Chondrocyte (in vitro differentiated cells): ENCODE data around the gene C12orf57. TPM values are rescaled to one million over a fixed set of nuclear protein-coding genes. Genes with fewer than 3 reads are reported as not detected.

Experiments used
- DNase-seq: peaks from one replicate; pipeline ENCODE4 v3.0.0; 2021; ENCODE audit warnings: mixed read lengths, low spot score
- H3K27ac Mint-ChIP-seq: one replicate; pipeline ENCODE4 v1.8.0; 2021; ENCODE audit warnings: mild to moderate bottlenecking, moderate library complexity, mixed read lengths; ENCODE audit not compliant: unreplicated experiment
- H3K27me3 Mint-ChIP-seq: 2 replicates; pipeline ENCODE4 v1.8.0; 2021; ENCODE audit warnings: low read depth, mixed read lengths
- H3K36me3 Mint-ChIP-seq: 2 replicates; pipeline ENCODE4 v1.8.0; 2021; ENCODE audit warnings: low read depth, mixed read lengths
- H3K4me1 Mint-ChIP-seq: 2 replicates; pipeline ENCODE4 v1.8.0; 2021; ENCODE audit warnings: low read depth, mild to moderate bottlenecking, mixed read lengths
- H3K4me3 Mint-ChIP-seq: one replicate; pipeline ENCODE4 v1.8.0; 2021; ENCODE audit warnings: mild to moderate bottlenecking, moderate library complexity, mixed read lengths; ENCODE audit not compliant: unreplicated experiment
- H3K9me3 Mint-ChIP-seq: 2 replicates; pipeline ENCODE4 v1.8.0; 2021; ENCODE audit warnings: low read depth, mixed read lengths
- total RNA-seq: library from RNA; stranded (reverse); gene quantifications from 3 replicates; pipeline ENCODE4 v1.2.1, GENCODE V29; 2021
- TF ChIP-seq, protein P1 (sequence below): fragments of 200-600 bp; sonication (generic); IDR thresholded peaks from 2 replicates; pipeline ENCODE4 v1.5.0; 2021; ENCODE audit warnings: antibody characterized with exemption, mild to moderate bottlenecking, moderate library complexity

Gene C12orf57
- total RNA-seq, 1 donor from 2014 or later = 233 TPM

DNA sequence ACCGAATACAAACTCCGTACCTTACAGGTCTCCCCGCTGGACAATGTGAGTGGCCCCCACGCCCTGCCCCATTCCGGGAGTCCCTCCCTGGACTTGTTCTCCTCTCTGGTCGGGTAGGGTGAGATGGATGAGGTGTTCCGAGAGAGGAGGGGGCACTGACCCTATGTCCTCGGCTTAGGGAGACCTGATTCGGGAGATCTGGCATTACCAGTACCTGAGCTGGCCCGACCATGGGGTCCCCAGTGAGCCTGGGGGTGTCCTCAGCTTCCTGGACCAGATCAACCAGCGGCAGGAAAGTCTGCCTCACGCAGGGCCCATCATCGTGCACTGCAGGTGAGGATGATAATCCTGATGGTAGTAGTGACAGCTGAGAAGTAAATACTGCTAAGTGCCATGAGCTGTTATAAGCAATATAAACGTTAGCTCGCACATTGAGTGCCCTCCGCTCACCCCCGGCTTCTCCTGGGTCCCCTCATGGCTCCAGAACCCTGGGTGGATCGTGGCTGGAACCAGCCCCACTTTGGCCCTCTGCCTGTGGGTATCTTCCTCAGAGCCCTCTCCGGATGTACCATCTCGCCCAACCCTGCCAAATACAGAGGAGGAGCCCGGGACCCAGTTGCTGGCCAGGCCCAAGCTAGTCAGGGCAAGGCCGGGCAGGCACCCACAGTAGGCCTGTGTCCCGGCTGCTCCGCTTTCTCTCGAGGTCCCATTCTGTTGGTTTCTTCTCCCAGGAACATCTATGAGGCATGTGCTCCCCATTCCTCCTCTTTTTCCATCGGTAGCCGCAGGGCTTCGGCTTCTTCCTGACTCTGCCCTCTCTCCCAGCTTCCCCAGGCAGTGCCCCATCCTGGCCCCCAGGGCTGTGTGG is 14.2 kb downstream of the C12orf57 start:
- peaks cover 27% of the 10 kb centered on the region for H3K4me1 Mint-ChIP-seq
- H3K27me3 Mint-ChIP-seq = no peaks in the 10 kb centered on the region
- DNase-seq = no peak
- no peak overlapping the region for H3K4me3 Mint-ChIP-seq
- no peaks in the 10 kb centered on the region for H3K9me3 Mint-ChIP-seq
- no peak overlapping the region for H3K27ac Mint-ChIP-seq
- TF ChIP-seq, protein P1, sequence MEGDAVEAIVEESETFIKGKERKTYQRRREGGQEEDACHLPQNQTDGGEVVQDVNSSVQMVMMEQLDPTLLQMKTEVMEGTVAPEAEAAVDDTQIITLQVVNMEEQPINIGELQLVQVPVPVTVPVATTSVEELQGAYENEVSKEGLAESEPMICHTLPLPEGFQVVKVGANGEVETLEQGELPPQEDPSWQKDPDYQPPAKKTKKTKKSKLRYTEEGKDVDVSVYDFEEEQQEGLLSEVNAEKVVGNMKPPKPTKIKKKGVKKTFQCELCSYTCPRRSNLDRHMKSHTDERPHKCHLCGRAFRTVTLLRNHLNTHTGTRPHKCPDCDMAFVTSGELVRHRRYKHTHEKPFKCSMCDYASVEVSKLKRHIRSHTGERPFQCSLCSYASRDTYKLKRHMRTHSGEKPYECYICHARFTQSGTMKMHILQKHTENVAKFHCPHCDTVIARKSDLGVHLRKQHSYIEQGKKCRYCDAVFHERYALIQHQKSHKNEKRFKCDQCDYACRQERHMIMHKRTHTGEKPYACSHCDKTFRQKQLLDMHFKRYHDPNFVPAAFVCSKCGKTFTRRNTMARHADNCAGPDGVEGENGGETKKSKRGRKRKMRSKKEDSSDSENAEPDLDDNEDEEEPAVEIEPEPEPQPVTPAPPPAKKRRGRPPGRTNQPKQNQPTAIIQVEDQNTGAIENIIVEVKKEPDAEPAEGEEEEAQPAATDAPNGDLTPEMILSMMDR = no peak
- no peaks in the 10 kb centered on the region for H3K36me3 Mint-ChIP-seq

DNA sequence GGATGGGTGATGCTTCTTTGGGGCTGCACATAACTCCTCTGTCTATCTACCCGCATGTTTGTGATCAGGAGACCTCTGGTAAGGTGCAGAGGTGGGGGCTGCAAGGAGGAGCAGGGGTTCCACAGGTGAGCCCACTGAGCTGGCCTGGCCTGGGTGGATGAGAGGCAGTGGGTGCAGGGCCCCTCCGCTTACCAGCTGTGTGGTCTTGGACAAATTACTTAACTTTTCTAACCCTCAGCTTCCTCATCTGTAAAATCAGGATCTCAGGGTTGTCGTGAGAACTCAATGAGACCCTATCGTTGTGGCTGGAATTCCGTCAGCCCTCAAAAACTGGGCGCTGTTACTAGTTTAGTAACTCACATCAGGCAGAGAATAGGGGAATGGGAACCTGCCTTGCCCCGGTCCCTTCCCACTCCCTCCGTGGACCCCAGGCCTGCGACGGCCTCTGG is 14.8 kb downstream of the C12orf57 start:
- Mint-ChIP-seq H3K36me3 (no peaks in the 10 kb centered on the region), H3K4me1 (peaks cover 21% of the 10 kb centered on the region), H3K27ac (no peak overlapping the region), H3K27me3 (no peaks in the 10 kb centered on the region), H3K4me3 (no peak overlapping the region), H3K9me3 (no peaks in the 10 kb centered on the region)
- TF ChIP-seq, protein P1 = no peak
- DNase-seq = no peak

DNA sequence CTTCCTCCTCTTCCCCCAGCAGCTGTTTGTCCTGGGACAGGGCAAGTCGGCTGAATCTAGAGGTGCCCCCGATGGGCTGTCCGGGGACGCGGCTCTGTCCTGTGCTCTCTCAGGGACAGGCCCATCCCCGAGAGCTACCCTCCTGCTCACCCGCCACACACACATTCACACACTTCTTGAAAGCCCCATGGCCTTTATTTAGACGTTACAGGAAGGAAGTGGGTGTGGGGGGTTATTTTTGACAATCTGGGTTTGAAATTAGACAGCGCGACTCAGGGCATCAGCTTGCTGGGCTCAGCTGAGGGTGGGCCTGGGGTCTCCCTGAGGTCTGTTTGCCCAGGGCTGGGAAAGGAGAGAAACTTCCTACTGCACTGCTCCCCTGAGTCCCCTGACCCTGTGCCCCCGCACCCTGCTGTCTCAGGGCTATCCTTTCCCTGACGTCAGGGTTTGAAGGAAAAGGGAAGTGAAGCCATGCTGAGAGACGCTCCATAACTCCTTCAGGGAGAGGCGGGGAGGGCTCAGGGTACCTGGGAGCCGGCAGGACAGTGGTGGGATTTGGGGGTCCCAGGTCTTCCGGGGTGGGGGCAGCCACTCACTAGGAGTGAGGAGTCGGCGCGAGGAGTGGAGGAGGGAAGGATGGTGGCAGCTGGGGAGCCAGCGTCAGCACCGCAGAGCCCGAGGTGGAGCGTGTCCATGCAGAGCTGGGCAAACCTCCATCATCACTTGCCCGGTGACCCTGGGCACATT is 15.4 kb downstream of the C12orf57 start:
- no peak overlapping the region for H3K27ac Mint-ChIP-seq
- TF ChIP-seq, protein P1 = no peak
- H3K4me3 Mint-ChIP-seq = no peak overlapping the region
- DNase-seq = no peak
- no peaks in the 10 kb centered on the region for H3K36me3 Mint-ChIP-seq
- no peaks in the 10 kb centered on the region for H3K9me3 Mint-ChIP-seq
- no peaks in the 10 kb centered on the region for H3K27me3 Mint-ChIP-seq
- H3K4me1 Mint-ChIP-seq = peaks cover 15% of the 10 kb centered on the region

DNA sequence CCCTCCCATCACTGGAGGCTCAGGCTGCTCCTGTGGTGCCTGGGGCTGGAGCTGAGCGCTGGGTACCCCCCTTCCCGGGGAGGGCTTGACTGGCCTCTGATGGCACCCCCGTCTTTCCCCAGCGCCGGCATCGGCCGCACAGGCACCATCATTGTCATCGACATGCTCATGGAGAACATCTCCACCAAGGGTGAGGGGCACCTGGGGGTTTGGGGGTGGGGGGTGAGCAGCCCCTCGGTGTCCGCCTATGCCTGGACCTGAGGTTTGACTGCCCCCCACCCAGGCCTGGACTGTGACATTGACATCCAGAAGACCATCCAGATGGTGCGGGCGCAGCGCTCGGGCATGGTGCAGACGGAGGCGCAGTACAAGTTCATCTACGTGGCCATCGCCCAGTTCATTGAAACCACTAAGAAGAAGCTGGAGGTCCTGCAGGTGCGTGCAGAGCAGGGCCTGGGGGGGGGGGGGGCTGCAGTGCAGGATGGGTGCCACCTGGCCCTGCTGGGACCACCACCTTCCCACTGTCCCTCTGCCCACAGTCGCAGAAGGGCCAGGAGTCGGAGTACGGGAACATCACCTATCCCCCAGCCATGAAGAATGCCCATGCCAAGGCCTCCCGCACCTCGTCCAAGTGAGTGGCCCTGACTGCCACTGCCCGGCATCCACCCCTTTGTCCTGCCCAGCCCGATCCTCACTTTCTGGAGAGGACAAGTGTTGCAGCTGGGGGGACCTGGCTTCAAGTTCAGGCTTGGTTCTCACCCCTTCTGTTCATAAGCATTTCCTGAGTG is 16.2 kb downstream of the C12orf57 start:
- H3K27ac Mint-ChIP-seq = no peak overlapping the region
- TF ChIP-seq, protein P1 = no peak
- no peaks in the 10 kb centered on the region for H3K27me3 Mint-ChIP-seq
- DNase-seq = no peak
- H3K9me3 Mint-ChIP-seq = no peaks in the 10 kb centered on the region
- H3K36me3 Mint-ChIP-seq = no peaks in the 10 kb centered on the region
- H3K4me3 Mint-ChIP-seq = no peak overlapping the region
- H3K4me1 Mint-ChIP-seq = peaks cover 15% of the 10 kb centered on the region
